GM19468 (cell line): ENCODE measurements around the gene TMC7.

Experiments used
- ATAC-seq: cut with Tn5 transposase; IDR thresholded peaks from one replicate; pipeline ENCODE4 v1.9.1; 2021; ENCODE audit warnings: mild to moderate bottlenecking, moderate library complexity, moderate number of reproducible peaks; ENCODE audit not compliant: unreplicated experiment; ENCODE audit errors: extremely low read depth

The TMC7 gene

GRCh38 chr16:19110537-19111360 lies 127.0 kb downstream of the TMC7 start:
- no peak for ATAC-seq

GRCh38 chr16:19112099-19112407 lies 128.3 kb downstream of the TMC7 start:
- no peak for ATAC-seq
